Mesenchymal stem cell (in vitro differentiated cells and primary cell): ENCODE results near the gene PGGHG.

Source experiments
- DNase-seq: peaks from one replicate; pipeline ENCODE4 v3.0.0-alpha.2; 2013
- H2AFZ ChIP-seq: one replicate; pipeline ENCODE4 v1.6.1; 2013; ENCODE audit warnings: low read depth, mild to moderate bottlenecking, control low read depth, inconsistent platforms, low read length, moderate library complexity
- H2AK5ac ChIP-seq: 2 replicates; pipeline ENCODE4 v1.6.1; 2013; ENCODE audit warnings: low read length, moderate library complexity, mild to moderate bottlenecking, inconsistent platforms; ENCODE audit not compliant: severe bottlenecking
- H2BK120ac ChIP-seq: one replicate; pipeline ENCODE4 v1.6.1; 2013; ENCODE audit warnings: low read depth, mild to moderate bottlenecking, inconsistent platforms, low read length, moderate library complexity
- H2BK12ac ChIP-seq, 2 experiments: one replicate each; pipeline ENCODE4 v1.6.1; 2013; ENCODE audit warnings: inconsistent platforms in 2 of 2, low read length in 2 of 2, mild to moderate bottlenecking in 2 of 2, moderate library complexity in 2 of 2, control low read depth in 1 of 2
- H2BK15ac ChIP-seq: one replicate; pipeline ENCODE4 v1.6.1; 2013; ENCODE audit warnings: mild to moderate bottlenecking, low read depth, inconsistent platforms; ENCODE audit not compliant: poor library complexity, severe bottlenecking
- H2BK5ac ChIP-seq: 2 replicates; pipeline ENCODE4 v1.6.1; 2013; ENCODE audit warnings: low read depth, mild to moderate bottlenecking, low read length, control low read depth, inconsistent platforms; ENCODE audit not compliant: poor library complexity, severe bottlenecking
- H3K14ac ChIP-seq, 2 experiments: one replicate each; pipeline ENCODE4 v1.6.1; 2013; ENCODE audit warnings: inconsistent platforms in 2 of 2, low read length in 2 of 2, control low read depth in 1 of 2, mild to moderate bottlenecking in 1 of 2, moderate library complexity in 1 of 2
- H3K18ac ChIP-seq, 2 experiments: one replicate each; pipeline ENCODE4 v1.6.1; 2013; ENCODE audit warnings: inconsistent platforms in 2 of 2, low read length in 2 of 2, control low read depth in 1 of 2, low read depth in 1 of 2, mild to moderate bottlenecking in 1 of 2
- H3K23ac ChIP-seq, 2 experiments: one replicate each; pipeline ENCODE4 v1.6.1; 2013; ENCODE audit warnings: inconsistent platforms in 2 of 2, low read length in 2 of 2, mild to moderate bottlenecking in 2 of 2, moderate library complexity in 2 of 2, control low read depth in 1 of 2
- H3K27ac ChIP-seq: 2 replicates; pipeline ENCODE4 v1.5.1; 2013; ENCODE audit warnings: mild to moderate bottlenecking, moderate library complexity, low read length, control low read depth, inconsistent platforms; ENCODE audit not compliant: poor library complexity, severe bottlenecking
- H3K27me3 ChIP-seq, 2 experiments: 2 replicates each; pipeline versions ENCODE4 v1.6.1 to v1.7.0; 2013; ENCODE audit warnings: low read length in 2 of 2, mild to moderate bottlenecking in 2 of 2, moderate library complexity in 2 of 2, control low read depth in 1 of 2, inconsistent platforms in 1 of 2; ENCODE audit not compliant: control insufficient read depth in 1 of 2, insufficient read depth in 1 of 2
- H3K36me3 ChIP-seq, 2 experiments: 2 replicates each; pipeline versions ENCODE4 v1.6.1 to v1.7.0; 2013; ENCODE audit warnings: low read length in 2 of 2, control low read depth in 1 of 2, inconsistent platforms in 1 of 2, low read depth in 1 of 2, mild to moderate bottlenecking in 1 of 2; ENCODE audit not compliant: insufficient read depth in 2 of 2, control insufficient read depth in 1 of 2
- H3K4ac ChIP-seq, 2 experiments: one replicate each; pipeline ENCODE4 v1.6.1; 2013; ENCODE audit warnings: inconsistent platforms in 2 of 2, low read length in 2 of 2, mild to moderate bottlenecking in 2 of 2, moderate library complexity in 2 of 2, control low read depth in 1 of 2, low read depth in 1 of 2
- H3K4me1 ChIP-seq: 2 replicates; pipeline ENCODE4 v1.6.1; 2013; ENCODE audit warnings: low read depth, low read length, control low read depth; ENCODE audit not compliant: control insufficient read depth, insufficient read depth
- H3K4me2 ChIP-seq: 2 replicates; pipeline ENCODE4 v1.6.1; 2013; ENCODE audit warnings: low read length, mild to moderate bottlenecking, inconsistent platforms; ENCODE audit not compliant: poor library complexity, severe bottlenecking
- H3K4me3 ChIP-seq, 2 experiments: 2 replicates each; pipeline versions ENCODE4 v1.5.1 to v1.7.0; 2013; ENCODE audit warnings: low read length in 2 of 2, mild to moderate bottlenecking in 2 of 2, control low read depth in 1 of 2, low read depth in 1 of 2; ENCODE audit not compliant: insufficient read depth in 1 of 2
- H3K79me1 ChIP-seq: replicated peaks from 2 replicates; pipeline ENCODE4 v1.6.1; 2013; ENCODE audit warnings: mild to moderate bottlenecking, control low read depth, low read length, inconsistent platforms; ENCODE audit not compliant: poor library complexity, severe bottlenecking
- H3K9ac ChIP-seq: 2 replicates; pipeline ENCODE4 v1.7.0; 2013; ENCODE audit warnings: mild to moderate bottlenecking, low read length, moderate library complexity
- H3K9me3 ChIP-seq: 2 replicates; pipeline ENCODE4 v1.7.0; 2013; ENCODE audit warnings: mild to moderate bottlenecking, low read length; ENCODE audit not compliant: control insufficient read depth
- H4K8ac ChIP-seq: one replicate; pipeline ENCODE4 v1.6.1; 2013; ENCODE audit warnings: inconsistent platforms, mild to moderate bottlenecking, low read length, moderate library complexity
- H4K91ac ChIP-seq: one replicate; pipeline ENCODE4 v1.6.1; 2013; ENCODE audit warnings: mild to moderate bottlenecking, low read length, inconsistent platforms
- WGBS: methylation state at CpG from one replicate; pipeline ENCODE4 v1.1.7; 2013; ENCODE audit warnings: mixed read lengths; 5-methylcytosine and 5-hydroxymethylcytosine counted together

Gene PGGHG

DNA sequence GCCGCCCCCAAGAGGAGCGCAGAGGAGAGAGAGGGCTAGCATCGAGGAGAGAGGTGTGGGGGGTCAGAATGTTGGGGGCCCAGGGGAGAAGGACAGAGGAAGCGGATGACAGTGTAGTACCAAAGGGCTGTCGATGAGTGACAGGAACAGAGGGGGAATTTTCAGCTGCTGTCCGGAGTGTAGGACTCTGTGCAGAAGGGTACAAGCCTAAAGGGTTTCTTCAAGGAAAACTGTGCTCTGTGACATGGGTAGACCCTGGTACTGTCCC lies 16.1 kb upstream of the PGGHG start:
- DNase-seq = no peak
- no peak overlapping the region for H2AK5ac ChIP-seq
- H3K4me2 ChIP-seq = no peak overlapping the region
- no peak overlapping the region for H3K4ac ChIP-seq
- peaks cover 6% of the 10 kb centered on the region for H3K4me1 ChIP-seq
- H3K36me3 ChIP-seq = no peaks in the 10 kb centered on the region
- no peak overlapping the region for H2BK12ac ChIP-seq
- no peak overlapping the region for H4K8ac ChIP-seq
- no peak overlapping the region for H3K18ac ChIP-seq
- H3K9ac ChIP-seq = no peak overlapping the region
- no peak overlapping the region for H2BK5ac ChIP-seq
- H3K23ac ChIP-seq = no peak overlapping the region
- H3K9me3 ChIP-seq = peaks cover 21% of the 10 kb centered on the region
- no peak overlapping the region for H2AFZ ChIP-seq
- H2BK120ac ChIP-seq = no peak overlapping the region
- peaks cover 7 to 63% of the 10 kb centered on the region in 2 experiments for H3K27me3 ChIP-seq
- H3K4me3 ChIP-seq = no peak overlapping the region
- no peaks in the 10 kb centered on the region for H3K79me1 ChIP-seq
- WGBS = 86% methylated on average over 6 of the region's 6 CpGs
- no peak overlapping the region for H3K14ac ChIP-seq
- no peak overlapping the region for H4K91ac ChIP-seq
- H3K27ac ChIP-seq = no peak overlapping the region
- no peak overlapping the region for H2BK15ac ChIP-seq

GRCh38 chr11:276219-276618 lies 12.7 kb upstream of the PGGHG start:
- no peak overlapping the region for H4K8ac ChIP-seq
- no peak overlapping the region for H2AFZ ChIP-seq
- H3K9me3 ChIP-seq = peaks cover 21% of the 10 kb centered on the region
- no peak overlapping the region for H3K4me2 ChIP-seq
- H3K4me1 ChIP-seq = peaks cover 6% of the 10 kb centered on the region
- no peak overlapping the region for H4K91ac ChIP-seq
- H3K27me3 ChIP-seq = peaks cover 5 to 81% of the 10 kb centered on the region in 2 experiments
- no peak overlapping the region for H3K18ac ChIP-seq
- H3K79me1 ChIP-seq = no peaks in the 10 kb centered on the region
- H3K14ac ChIP-seq = no peak overlapping the region
- no peak overlapping the region for H2BK5ac ChIP-seq
- H2BK120ac ChIP-seq = no peak overlapping the region
- H3K9ac ChIP-seq = no peak overlapping the region
- DNase-seq = no peak
- no peaks in the 10 kb centered on the region for H3K36me3 ChIP-seq
- H3K27ac ChIP-seq = no peak overlapping the region
- no peak overlapping the region for H3K4me3 ChIP-seq
- no peak overlapping the region for H2AK5ac ChIP-seq
- no peak overlapping the region for H2BK12ac ChIP-seq
- no peak overlapping the region for H2BK15ac ChIP-seq
- no peak overlapping the region for H3K23ac ChIP-seq
- H3K4ac ChIP-seq = no peak overlapping the region

DNA sequence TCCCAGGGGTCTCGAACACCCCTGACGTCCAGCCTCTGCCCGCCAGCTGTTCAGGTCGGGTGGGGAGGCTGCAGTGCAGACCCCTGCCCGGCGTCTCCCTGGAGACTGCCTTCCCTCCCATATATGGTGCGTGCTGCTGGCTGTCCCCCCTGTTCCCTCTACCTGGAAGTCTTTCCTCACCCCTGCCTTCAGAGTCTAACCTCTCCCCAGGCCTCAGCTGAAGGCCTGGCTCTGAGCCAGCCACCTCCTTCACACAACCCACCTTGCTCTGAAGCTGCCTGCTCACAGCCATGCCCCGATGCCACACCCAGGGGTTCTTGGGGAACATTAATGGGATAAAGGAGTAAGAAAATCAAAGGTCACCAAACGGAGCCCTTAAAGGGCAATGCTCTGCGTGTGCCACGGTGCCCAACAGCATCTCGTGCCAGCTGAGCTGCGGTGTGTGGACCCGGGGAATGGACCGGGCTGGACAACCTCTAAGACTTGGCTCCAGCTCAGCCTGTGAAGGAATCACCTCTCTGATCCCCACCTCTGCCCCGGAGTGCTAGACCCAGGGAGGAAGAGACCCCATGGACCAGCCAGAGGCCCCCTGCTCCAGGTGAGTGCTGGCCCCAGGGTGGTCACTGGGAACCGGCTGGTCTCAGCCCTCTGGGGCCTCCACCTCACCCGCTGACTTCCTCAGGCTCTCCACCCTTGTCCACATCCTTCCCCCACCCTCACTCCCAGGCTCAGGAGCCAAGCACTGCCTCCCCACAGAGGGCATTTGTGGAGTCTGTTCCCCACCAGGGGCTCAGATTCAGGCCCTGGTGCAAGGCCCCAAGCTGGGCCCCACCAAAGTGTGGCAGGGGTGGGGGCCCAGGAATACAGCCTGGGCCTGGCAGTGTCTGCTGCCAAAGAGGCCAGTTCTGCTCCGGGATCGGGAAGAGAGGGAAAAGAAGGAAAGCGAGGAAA lies 10.7 kb upstream of the PGGHG start, which contains the start of gene NLRP6:
TSS of gene NLRP6 (plus strand) at position 407 of the 951 bp plus-strand sequence. CDS start at position 570, 163 bp downstream.
- Histone ChIP-seq H3K36me3 (no peaks in the 10 kb centered on the region), H3K23ac (no peak within 1 kb of the TSS), H3K79me1 (no peaks in the 10 kb centered on the region), H2BK120ac (no peak within 1 kb of the TSS), H2AFZ (no peak within 1 kb of the TSS), H3K9ac (no peak within 1 kb of the TSS), H2BK15ac (no peak within 1 kb of the TSS), H4K8ac (no peak within 1 kb of the TSS), H3K9me3 (peaks cover 21% of the 10 kb centered on the region), H2AK5ac (no peak within 1 kb of the TSS), H3K27ac (no peak within 1 kb of the TSS), H3K4me1 (peaks cover 1% of the 10 kb centered on the region), H3K14ac (no peak within 1 kb of the TSS), H3K4me3 (no peak within 1 kb of the TSS), H2BK5ac (no peak within 1 kb of the TSS), H3K18ac (no peak within 1 kb of the TSS), H4K91ac (no peak within 1 kb of the TSS), H3K4me2 (no peak within 1 kb of the TSS), H2BK12ac (no peak within 1 kb of the TSS), H3K27me3 (peaks cover 10 to 84% of the 10 kb centered on the region in 2 experiments), H3K4ac (no peak within 1 kb of the TSS)
- DNase-seq = no peak
- 91% methylated on average over 21 of the region's 21 CpGs for WGBS

DNA sequence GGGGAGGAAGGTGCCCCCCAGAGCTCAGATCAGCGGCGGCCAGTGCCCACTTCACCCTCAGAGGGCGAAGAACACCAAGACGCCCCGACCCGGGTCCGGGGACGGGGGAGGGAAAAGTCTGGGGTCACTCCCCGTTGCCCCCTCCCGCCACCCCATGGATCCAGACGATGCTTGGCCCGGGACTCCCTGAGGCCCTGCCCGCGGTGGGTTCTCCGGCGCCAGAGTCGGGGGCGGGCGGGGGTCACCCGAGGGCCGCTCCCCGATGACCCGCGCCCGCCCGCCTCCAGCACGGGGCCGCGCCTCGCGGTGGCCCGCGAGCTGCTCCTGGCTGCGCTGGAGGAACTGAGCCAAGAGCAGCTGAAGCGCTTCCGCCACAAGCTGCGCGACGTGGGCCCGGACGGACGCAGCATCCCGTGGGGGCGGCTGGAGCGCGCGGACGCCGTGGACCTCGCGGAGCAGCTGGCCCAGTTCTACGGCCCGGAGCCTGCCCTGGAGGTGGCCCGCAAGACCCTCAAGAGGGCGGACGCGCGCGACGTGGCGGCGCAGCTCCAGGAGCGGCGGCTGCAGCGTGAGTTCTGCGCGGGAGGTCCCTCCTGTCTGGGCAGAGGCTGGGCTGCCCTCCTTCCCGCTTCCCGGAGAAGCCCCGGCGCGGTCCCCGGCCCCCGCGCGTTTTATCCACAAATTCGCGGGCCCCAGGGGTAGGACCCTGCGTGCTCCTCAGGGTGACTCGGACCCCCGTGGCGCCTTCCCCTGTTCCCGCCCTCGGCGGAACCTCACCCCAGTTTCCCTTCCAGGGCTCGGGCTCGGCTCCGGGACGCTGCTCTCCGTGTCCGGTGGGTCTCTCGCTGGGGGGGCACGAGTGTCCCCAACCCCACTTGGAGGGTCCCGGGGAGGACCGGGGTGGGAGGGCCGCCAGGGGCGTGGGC lies 9.6 kb upstream of the PGGHG start:
- Histone ChIP-seq H2BK12ac (no peak overlapping the region), H3K9me3 (peaks cover 21% of the 10 kb centered on the region), H4K91ac (no peak overlapping the region), H3K36me3 (no peaks in the 10 kb centered on the region), H3K23ac (no peak overlapping the region), H3K9ac (no peak overlapping the region), H3K27me3 (peaks cover 10 to 87% of the 10 kb centered on the region in 2 experiments), H3K18ac (no peak overlapping the region), H3K4me3 (no peak overlapping the region), H2BK120ac (no peak overlapping the region), H4K8ac (no peak overlapping the region), H3K14ac (no peak overlapping the region), H3K4me1 (peaks cover 4% of the 10 kb centered on the region), H3K27ac (no peak overlapping the region), H3K79me1 (no peaks in the 10 kb centered on the region), H2BK5ac (no peak overlapping the region), H2AK5ac (no peak overlapping the region), H2BK15ac (no peak overlapping the region), H3K4me2 (no peak overlapping the region), H2AFZ (no peak overlapping the region), H3K4ac (no peak overlapping the region)
- 93% methylated on average over 97 of the region's 97 CpGs for WGBS
- DNase-seq = no peak
